Colonic mucosa (tissue), 4 donors: ENCODE measurements around the gene CAP1. TPM values are rescaled to one million over a fixed set of nuclear protein-coding genes. Genes with fewer than 3 reads are reported as not detected.
"Not testable (repeated sequence)": the region's sequence is repeated elsewhere in the genome, so short reads cannot be mapped to it uniquely, and the experiment has no call there.

Experiments
- DNase-seq: peaks from one replicate; pipeline ENCODE4 v3.0.0-alpha.2; 2020
- H3K27ac ChIP-seq: fragments of 200-600 bp; one replicate; pipeline ENCODE4 v1.8.0; 2021
- H3K27me3 ChIP-seq: fragments of 200-600 bp; one replicate; pipeline ENCODE4 v1.8.0; 2021
- H3K36me3 ChIP-seq: fragments of 200-600 bp; one replicate; pipeline ENCODE4 v1.8.0; 2021
- H3K4me1 ChIP-seq: fragments of 200-600 bp; one replicate; pipeline ENCODE4 v1.8.0; 2021; ENCODE audit warnings: mild to moderate bottlenecking
- H3K4me3 ChIP-seq: fragments of 200-600 bp; one replicate; pipeline ENCODE4 v1.8.0; 2021
- H3K9ac ChIP-seq, 2 donors: one replicate each; pipeline ENCODE4 v1.7.0; 2013; ENCODE audit warnings: control low read depth in 2 of 2, low read depth in 2 of 2, low read length in 2 of 2
- H3K9me3 ChIP-seq: fragments of 200-600 bp; one replicate; pipeline ENCODE4 v1.8.0; 2021
- CTCF ChIP-seq: fragments of 200-600 bp; IDR thresholded peaks from one replicate; pipeline ENCODE4 v1.8.0; 2022; ENCODE audit warnings: antibody characterized with exemption, mild to moderate bottlenecking
- intact Hi-C: fragments of 100-400 bp; cut with DNase I; formaldehyde crosslinking; loops from one replicate; pipeline ENCODE4 v1.14.1; 2022
- total RNA-seq, 2 donors: library from RNA; stranded (reverse); fragmentation: NEBNext Ultra II Directional in 1 of 2; extraction: Animal tissue kit (Norgen Biotek cat#: 25700) in 1 of 2; gene quantifications; one replicate each; pipeline ENCODE4 v1.2.1, GENCODE V29; 2021
- donor health status: healthy.
- donor health status: DM: no; HTN: no; CAD: no.
- donor health status: DM: no; HTN: no; CAD: no.

The CAP1 gene
- total RNA-seq, 2 donors from 2014 or later = 500 to 548 TPM

GRCh38 chr1:40001456-40001855 lies 39.1 kb upstream of the CAP1 start:
- no peaks in the 10 kb centered on the region for H3K36me3 ChIP-seq
- no peak for DNase-seq
- H3K27me3 ChIP-seq = no peaks in the 10 kb centered on the region
- H3K4me3 ChIP-seq = no peak overlapping the region
- H3K4me1 ChIP-seq = no peaks in the 10 kb centered on the region
- H3K27ac ChIP-seq = no peak overlapping the region
- intact Hi-C loops = no loop called here
- TF ChIP-seq CTCF = no peak
- no peaks in the 10 kb centered on the region for H3K9me3 ChIP-seq
- H3K9ac ChIP-seq = no peak overlapping the region

- Histone ChIP-seq H3K36me3 (no peaks in the 10 kb centered on the region), H3K9me3 (no peaks in the 10 kb centered on the region), H3K27ac (no peak overlapping the region), H3K4me1 (no peaks in the 10 kb centered on the region), H3K27me3 (no peaks in the 10 kb centered on the region), H3K4me3 (no peak overlapping the region), H3K9ac (no peak overlapping the region)
- DNase-seq = no peak
- intact Hi-C loops = no loop called here
- TF ChIP-seq CTCF = no peak
Measured at GRCh38 chr1:40003156-40004093, 37.1 kb upstream of the CAP1 start.

GRCh38 chr1:40004857-40005256 lies 35.7 kb upstream of the CAP1 start:
- TF ChIP-seq CTCF = no peak
- no peak for DNase-seq
- H3K9me3 ChIP-seq = no peaks in the 10 kb centered on the region
- no peaks in the 10 kb centered on the region for H3K27me3 ChIP-seq
- no peaks in the 10 kb centered on the region for H3K4me1 ChIP-seq
- intact Hi-C loops = no loop called here
- no peak overlapping the region for H3K9ac ChIP-seq
- H3K27ac ChIP-seq = no peak overlapping the region
- H3K4me3 ChIP-seq = no peak overlapping the region
- H3K36me3 ChIP-seq = no peaks in the 10 kb centered on the region

GRCh38 chr1:40007481-40008034 lies 33.0 kb upstream of the CAP1 start:
- DNase-seq, H3K9me3 ChIP-seq, intact Hi-C loops, H3K36me3 ChIP-seq, H3K4me1 ChIP-seq, H3K27me3 ChIP-seq, H3K9ac ChIP-seq, H3K27ac ChIP-seq, H3K4me3 ChIP-seq: not testable (repeated sequence)

GRCh38 chr1:40011198-40011597 lies 29.3 kb upstream of the CAP1 start:
- Histone ChIP-seq H3K36me3 (no peaks in the 10 kb centered on the region), H3K4me1 (no peaks in the 10 kb centered on the region), H3K27ac (no peak overlapping the region), H3K4me3 (no peak overlapping the region), H3K9me3 (no peaks in the 10 kb centered on the region), H3K27me3 (no peaks in the 10 kb centered on the region), H3K9ac (no peak overlapping the region)
- no peak for TF ChIP-seq CTCF
- no peak for DNase-seq
- intact Hi-C loops = no loop called here

GRCh38 chr1:40014253-40014706 lies 26.2 kb upstream of the CAP1 start:
- intact Hi-C loops = no loop called here
- H3K27me3 ChIP-seq = no peaks in the 10 kb centered on the region
- no peak for TF ChIP-seq CTCF
- no peaks in the 10 kb centered on the region for H3K4me1 ChIP-seq
- H3K27ac ChIP-seq = no peak overlapping the region
- H3K9ac ChIP-seq = no peak overlapping the region
- no peak for DNase-seq
- H3K36me3 ChIP-seq = no peaks in the 10 kb centered on the region
- H3K4me3 ChIP-seq = no peak overlapping the region
- H3K9me3 ChIP-seq = no peaks in the 10 kb centered on the region
